ENCODE results near the gene FCSK. TPM values are rescaled to one million over a fixed set of nuclear protein-coding genes. Genes with fewer than 3 reads are reported as not detected.

Gene FCSK
- total RNA-seq, 4 donors from 2014 or later = 8.0 to 13.5 (median 11.1) TPM

- ATAC-seq = no peak
- H3K9me3 ChIP-seq = no peaks in the 10 kb centered on the region
- in situ Hi-C loops (cut with MboI; ENCODE audit: low sequenced_read_pairs in 4 of 4) (no loop called here), intact Hi-C loops (cut with DNase I; ENCODE audit: low total_unique reads) (no loop called here)
- H3K4me1 ChIP-seq = peaks cover 18 to 19% of the 10 kb centered on the region in 2 donors
- no peak overlapping the region for H3K4me3 ChIP-seq
- TF ChIP-seq POLR2A (IDR thresholded peaks at IDR 0.05) (no peak), CTCF (IDR thresholded peaks at IDR 0.05 in 4 of 5, conservative IDR thresholded peaks at IDR 0.05 in 1 of 5) (no peak)
- H3K27ac ChIP-seq = peak overlapping the region in 2 of 4 donors; percentile 75 to 88
- no peaks in the 10 kb centered on the region for H3K27me3 ChIP-seq
- H3K36me3 ChIP-seq = peaks cover 0 to 40% of the 10 kb centered on the region in 2 donors
- no peak for DNase-seq
These were observed 23.8 kb downstream of the FCSK start for GRCh38 chr16:70478169-70478568.

- no peak overlapping the region for H3K4me3 ChIP-seq
- H3K27me3 ChIP-seq = no peaks in the 10 kb centered on the region
- no peak for DNase-seq
- no peak for TF ChIP-seq CTCF (IDR thresholded peaks at IDR 0.05 in 4 of 5, conservative IDR thresholded peaks at IDR 0.05 in 1 of 5)
- TF ChIP-seq POLR2A (IDR thresholded peaks at IDR 0.05) = no peak
- intact Hi-C loops (cut with DNase I; ENCODE audit: low total_unique reads) = no loop called here
- in situ Hi-C loops (cut with MboI; ENCODE audit: low sequenced_read_pairs in 4 of 4) = no loop called here
- peak overlapping the region in 3 of 4 donors; percentile 35 to 88 (median 75) for H3K27ac ChIP-seq
- H3K4me1 ChIP-seq = peaks cover 13 to 15% of the 10 kb centered on the region in 2 donors
- peaks cover 0 to 44% of the 10 kb centered on the region in 2 donors for H3K36me3 ChIP-seq
- no peak for ATAC-seq
- no peaks in the 10 kb centered on the region for H3K9me3 ChIP-seq
These were observed 24.5 kb downstream of the FCSK start for GRCh38 chr16:70478912-70479341.

DNA sequence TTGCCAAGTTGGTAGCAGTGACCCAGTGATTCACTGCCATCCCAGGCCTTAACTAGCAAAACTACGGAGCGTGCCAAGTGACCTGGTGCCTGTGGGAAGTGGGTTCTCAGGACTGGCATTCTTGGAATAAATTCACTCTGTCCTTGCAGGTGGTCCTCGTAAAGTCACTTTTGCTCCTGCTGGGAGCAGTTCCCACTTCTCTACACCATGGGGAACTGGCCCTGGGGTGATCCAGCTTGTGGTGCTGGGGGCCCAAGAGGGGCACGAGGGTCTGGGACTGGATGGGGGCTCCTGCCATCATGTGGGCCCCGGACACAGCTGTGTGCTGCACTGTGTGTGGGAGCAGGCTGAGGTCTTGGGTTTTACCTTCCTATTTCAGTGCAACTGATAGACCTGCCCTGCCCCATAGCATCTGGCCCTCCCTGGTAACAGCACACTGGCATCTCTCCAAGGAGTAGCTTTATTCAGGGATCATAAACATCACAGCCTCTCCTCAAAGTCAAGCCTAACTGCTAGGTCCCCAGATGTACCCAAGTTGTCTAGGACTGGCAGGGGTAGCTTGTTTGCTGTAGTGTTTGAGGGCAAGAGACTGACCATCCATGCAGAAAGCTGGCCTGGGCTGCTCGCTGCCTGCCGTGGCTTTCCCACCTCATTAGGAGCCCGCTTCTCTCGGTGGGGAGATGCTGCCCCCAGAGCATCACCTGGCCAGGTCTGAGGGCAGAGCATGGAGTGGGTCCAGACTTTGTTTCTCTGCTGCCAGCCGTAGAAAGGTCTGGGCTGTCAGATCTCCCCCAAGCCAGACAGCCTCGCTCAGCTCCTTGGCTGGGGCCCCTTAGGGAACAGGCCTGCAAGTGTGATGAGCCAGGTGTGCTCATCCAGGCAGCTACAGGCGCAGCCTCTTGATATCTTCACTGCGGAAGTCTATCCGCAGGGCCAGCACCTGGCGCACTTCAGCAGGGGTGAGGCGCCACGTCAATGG is 26.0 kb downstream of the FCSK start:
- H3K27ac ChIP-seq = peak overlapping the region in 2 of 4 donors; percentile 35 to 88
- no peaks in the 10 kb centered on the region for H3K27me3 ChIP-seq
- in situ Hi-C loops (cut with MboI; ENCODE audit: low sequenced_read_pairs in 4 of 4) = no loop called here
- TF ChIP-seq CTCF (IDR thresholded peaks at IDR 0.05 in 4 of 5, conservative IDR thresholded peaks at IDR 0.05 in 1 of 5) = no peak
- TF ChIP-seq POLR2A (IDR thresholded peaks at IDR 0.05) = no peak
- DNase-seq (no peak), ATAC-seq (no peak)
- intact Hi-C loops (cut with DNase I; ENCODE audit: low total_unique reads) = no loop called here
- peaks cover 13 to 15% of the 10 kb centered on the region in 2 donors for H3K4me1 ChIP-seq
- no peak overlapping the region for H3K4me3 ChIP-seq
- H3K9me3 ChIP-seq = no peaks in the 10 kb centered on the region
- H3K36me3 ChIP-seq = peaks cover 0 to 49% of the 10 kb centered on the region in 2 donors

DNA sequence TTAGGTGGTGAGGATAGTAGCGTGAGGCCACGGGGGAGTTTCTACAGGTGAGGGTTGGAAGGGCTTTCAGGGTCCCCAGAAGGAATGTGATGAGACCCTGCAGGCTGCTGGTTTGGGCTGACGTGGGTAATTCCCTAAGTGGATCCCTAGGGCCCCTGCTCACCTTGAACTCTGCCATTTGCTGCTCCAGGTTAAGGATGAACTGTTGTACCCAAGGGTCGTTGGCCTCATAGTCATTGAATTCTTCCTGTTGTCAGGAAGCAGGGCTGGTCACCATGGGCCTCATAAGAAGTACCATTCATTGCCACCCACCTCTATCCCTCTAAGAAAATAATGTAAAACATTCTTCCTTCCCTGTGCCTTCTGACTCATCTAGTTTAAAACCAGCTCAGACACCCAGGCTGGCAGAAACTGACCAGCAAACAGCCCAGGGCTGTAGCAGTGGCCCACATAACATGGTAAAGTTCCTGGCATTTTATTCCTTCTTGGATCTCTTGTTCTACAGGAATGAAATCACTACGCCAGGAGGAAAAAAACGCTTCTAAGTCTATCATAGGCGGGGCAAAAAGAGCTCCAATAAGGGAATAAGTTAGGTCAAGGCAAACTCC is 27.6 kb downstream of the FCSK start:
- intact Hi-C loops (cut with DNase I; ENCODE audit: low total_unique reads) = no loop called here
- no peak overlapping the region for H3K4me3 ChIP-seq
- no peaks in the 10 kb centered on the region for H3K9me3 ChIP-seq
- no peaks in the 10 kb centered on the region for H3K27me3 ChIP-seq
- peaks cover 0 to 55% of the 10 kb centered on the region in 2 donors for H3K36me3 ChIP-seq
- TF ChIP-seq POLR2A (IDR thresholded peaks at IDR 0.05) (no peak), CTCF (IDR thresholded peaks at IDR 0.05 in 4 of 5, conservative IDR thresholded peaks at IDR 0.05 in 1 of 5) (no peak)
- in situ Hi-C loops (cut with MboI; ENCODE audit: low sequenced_read_pairs in 4 of 4) = no loop called here
- H3K27ac ChIP-seq = no peak overlapping the region
- H3K4me1 ChIP-seq = peaks cover 4 to 5% of the 10 kb centered on the region in 2 donors
- DNase-seq (no peak), ATAC-seq (no peak)
